Left lung (tissue), 14 donors: ENCODE results near the gene MAT2B. TPM values are rescaled to one million over a fixed set of nuclear protein-coding genes. Genes with fewer than 3 reads are reported as not detected.

Source experiments
- ATAC-seq: fragments of 200-7000 bp; cut with Tn5 transposase; one replicate; pipeline ENCODE4 v1.9.1; 2020; ENCODE audit warnings: moderate library complexity
- DNase-seq, 4 donors: peaks; one replicate each; pipeline ENCODE4 v3.0.0-alpha.2; 2013 to 2020
- H3K27ac ChIP-seq, 2 donors: fragments of 200-600 bp; sonication (generic) in 1 of 2; one replicate each; pipeline versions ENCODE4 v1.5.0 to v1.8.0; 2020 to 2021
- H3K27me3 ChIP-seq, 2 donors: fragments of 200-600 bp; sonication (generic) in 1 of 2; one replicate each; pipeline versions ENCODE4 v1.5.0 to v1.8.0; 2020 to 2021
- H3K36me3 ChIP-seq, 2 donors: fragments of 200-600 bp; sonication (generic) in 1 of 2; one replicate each; pipeline versions ENCODE4 v1.5.0 to v1.8.0; 2020 to 2021
- H3K4me1 ChIP-seq, 2 donors: fragments of 200-600 bp; one replicate each; pipeline ENCODE4 v1.8.0; 2021
- H3K4me3 ChIP-seq, 2 donors: fragments of 200-600 bp; sonication (generic) in 1 of 2; one replicate each; pipeline versions ENCODE4 v1.5.0 to v1.8.0; 2020 to 2021; ENCODE audit warnings: mild to moderate bottlenecking in 1 of 2
- H3K9me3 ChIP-seq, 2 donors: fragments of 200-600 bp; sonication (generic) in 1 of 2; one replicate each; pipeline versions ENCODE4 v1.5.0 to v1.8.0; 2020 to 2021
- intact Hi-C, 2 donors: fragments of 100-400 bp; cut with DNase I; formaldehyde crosslinking; loops; one replicate each; pipeline versions ENCODE4 v1.11.2 to v1.14.2; 2022
- long read RNA-seq, 12 donors: library from polyadenylated mRNA in 2 of 12; unstranded in 2 of 12; transcript quantifications; one replicate each; pipeline ENCODE4 v2.0.0 and lab custom pipeline, GENCODE V29; 2019 to 2026
- polyA plus RNA-seq, 6 donors: library from polyadenylated mRNA; unstranded; fragments of 120-200 nt; gene quantifications; one replicate each; pipeline ENCODE4 v1.2.1, GENCODE V29; 2013; ENCODE audit not compliant: insufficient read length in 6 of 6
- total RNA-seq, 2 donors: library from RNA; stranded (reverse); fragmentation: NEBNext Ultra II Directional; extraction: Animal tissue kit (Norgen Biotek cat#: 25700); gene quantifications; one replicate each; pipeline ENCODE4 v1.2.1, GENCODE V29; 2021
- TF ChIP-seq, protein P1 (sequence below), 2 donors: fragments of 200-600 bp; sonication (generic) in 1 of 2; IDR thresholded peaks; one replicate each; pipeline versions ENCODE4 v1.5.0 to v1.8.0; 2021; ENCODE audit warnings: antibody characterized with exemption in 2 of 2
- donor health status: DM: no; HTN: yes; CAD: no.
- donor health status: DM: no; HTN: no; CAD: no.

MAT2B gene
- 10 to 100 TPM; 51.8 to 61.1 TPM for total RNA-seq
- polyA plus RNA-seq, result 10 to 100 TPM; 78.1 to 98.0 (median 81.3) TPM
- long read RNA-seq, donor 1, transcript MAT2B-202 (7 exons, 2,103 nt), result major isoform, 32 of 52 reads
- long read RNA-seq, donor 1, transcript MAT2B-201 (7 exons, 2,226 nt), result minor isoform, 8 of 52 reads
- long read RNA-seq, donor 1, partial matches to known transcripts, result 10 of 52 reads
- long read RNA-seq, donor 1, other reads (novel, unspliced or antisense), result 0 of 52 reads
- long read RNA-seq, donor 2, transcript MAT2B-202 (7 exons, 2,103 nt), result major isoform, 26 of 39 reads
- long read RNA-seq, donor 2, transcript MAT2B-201 (7 exons, 2,226 nt), result minor isoform, 6 of 39 reads
- long read RNA-seq, donor 2, partial matches to known transcripts, result 5 of 39 reads
- long read RNA-seq, donor 2, other reads (novel, unspliced or antisense), result 0 of 39 reads
- long read RNA-seq, donor 3, transcript MAT2B-201 (7 exons, 2,226 nt), result minor isoform, 8 of 33 reads
- long read RNA-seq, donor 3, transcript MAT2B-202 (7 exons, 2,103 nt), result major isoform, 24 of 33 reads
- long read RNA-seq, donor 3, partial matches to known transcripts, result 0 of 33 reads
- long read RNA-seq, donor 3, other reads (novel, unspliced or antisense), result 0 of 33 reads
- long read RNA-seq, donor 4, transcript MAT2B-202 (7 exons, 2,103 nt), result major isoform, 17 of 29 reads
- long read RNA-seq, donor 4, transcript MAT2B-201 (7 exons, 2,226 nt), result minor isoform, 7 of 29 reads
- long read RNA-seq, donor 4, partial matches to known transcripts, result 1 of 29 reads
- long read RNA-seq, donor 4, other reads (novel, unspliced or antisense), result 4 of 29 reads
- long read RNA-seq, donor 5, transcript MAT2B-202 (7 exons, 2,103 nt), result major isoform, 32 of 36 reads
- long read RNA-seq, donor 5, partial matches to known transcripts, result 0 of 36 reads
- long read RNA-seq, donor 5, other reads (novel, unspliced or antisense), result 0 of 36 reads
- long read RNA-seq, donor 6, transcript MAT2B-201 (7 exons, 2,226 nt), result minor isoform, 15 of 108 reads
- long read RNA-seq, donor 6, transcript MAT2B-202 (7 exons, 2,103 nt), result major isoform, 24 of 108 reads
- long read RNA-seq, donor 6, partial matches to known transcripts, result 67 of 108 reads
- long read RNA-seq, donor 6, other reads (novel, unspliced or antisense), result 0 of 108 reads
- long read RNA-seq, donor 7, transcript MAT2B-202 (7 exons, 2,103 nt), result major isoform, 20 of 22 reads
- long read RNA-seq, donor 7, partial matches to known transcripts, result 0 of 22 reads
- long read RNA-seq, donor 7, other reads (novel, unspliced or antisense), result 0 of 22 reads
- long read RNA-seq, donor 8, transcript MAT2B-202 (7 exons, 2,103 nt), result major isoform, 25 of 28 reads
- long read RNA-seq, donor 8, partial matches to known transcripts, result 0 of 28 reads
- long read RNA-seq, donor 8, other reads (novel, unspliced or antisense), result 0 of 28 reads
- long read RNA-seq, donor 9, result 0 reads
- long read RNA-seq, donor 10, partial matches to known transcripts, result 1 of 10 reads
- long read RNA-seq, donor 10, other reads (novel, unspliced or antisense), result 1 of 10 reads
- long read RNA-seq, donor 11, transcript MAT2B-202 (7 exons, 2,103 nt), result major isoform, 21 of 29 reads
- long read RNA-seq, donor 11, partial matches to known transcripts, result 5 of 29 reads
- long read RNA-seq, donor 11, other reads (novel, unspliced or antisense), result 0 of 29 reads
- long read RNA-seq, donor 12, transcript MAT2B-201 (7 exons, 2,226 nt), result minor isoform, 5 of 31 reads
- long read RNA-seq, donor 12, transcript MAT2B-202 (7 exons, 2,103 nt), result major isoform, 23 of 31 reads
- long read RNA-seq, donor 12, partial matches to known transcripts, result 0 of 31 reads
- long read RNA-seq, donor 12, other reads (novel, unspliced or antisense), result 0 of 31 reads

DNA sequence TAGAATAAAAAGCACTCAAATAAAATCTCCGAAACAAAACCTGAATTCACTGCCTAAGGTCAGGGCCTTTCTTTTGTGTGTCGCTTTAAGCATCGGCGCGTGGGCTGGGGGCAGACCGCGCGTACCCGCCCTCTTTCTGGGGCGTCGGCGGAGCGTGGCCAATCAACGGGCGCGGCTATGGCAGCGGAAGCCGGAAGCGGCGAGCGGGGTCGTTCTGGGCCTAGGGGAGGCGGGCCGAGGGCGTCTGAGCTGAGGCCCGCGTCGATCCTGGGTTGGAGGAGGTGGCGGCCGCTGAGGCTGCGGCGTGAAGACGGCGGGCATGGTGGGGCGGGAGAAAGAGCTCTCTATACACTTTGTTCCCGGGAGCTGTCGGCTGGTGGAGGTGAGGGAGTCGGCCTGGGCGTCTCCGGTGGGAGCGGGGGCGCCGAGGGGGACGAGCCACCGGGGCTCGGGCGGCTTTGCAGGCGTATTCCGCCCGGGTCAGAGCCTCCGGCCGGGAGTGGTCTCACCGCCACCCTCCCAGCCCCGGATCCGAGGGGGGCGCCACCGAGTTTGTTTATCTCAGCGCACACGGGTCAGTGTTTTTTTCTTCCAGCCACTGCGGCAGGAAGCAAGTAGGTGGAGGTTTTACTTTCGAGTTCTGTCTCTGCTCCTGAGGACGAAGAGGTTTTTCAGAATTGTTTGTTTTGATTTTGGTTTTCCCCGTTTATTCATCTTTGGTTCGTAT is at the start of gene MAT2B:
Gene MAT2B (plus strand): TSS at position 252 of the 727 bp plus-strand sequence. CDS start 68 bp downstream, at position 320.
- peaks cover 10 to 55% of the 10 kb centered on the region in 2 donors for H3K4me1 ChIP-seq
- H3K9me3 ChIP-seq, result no peaks in the 10 kb centered on the region
- TF ChIP-seq, protein P1, sequence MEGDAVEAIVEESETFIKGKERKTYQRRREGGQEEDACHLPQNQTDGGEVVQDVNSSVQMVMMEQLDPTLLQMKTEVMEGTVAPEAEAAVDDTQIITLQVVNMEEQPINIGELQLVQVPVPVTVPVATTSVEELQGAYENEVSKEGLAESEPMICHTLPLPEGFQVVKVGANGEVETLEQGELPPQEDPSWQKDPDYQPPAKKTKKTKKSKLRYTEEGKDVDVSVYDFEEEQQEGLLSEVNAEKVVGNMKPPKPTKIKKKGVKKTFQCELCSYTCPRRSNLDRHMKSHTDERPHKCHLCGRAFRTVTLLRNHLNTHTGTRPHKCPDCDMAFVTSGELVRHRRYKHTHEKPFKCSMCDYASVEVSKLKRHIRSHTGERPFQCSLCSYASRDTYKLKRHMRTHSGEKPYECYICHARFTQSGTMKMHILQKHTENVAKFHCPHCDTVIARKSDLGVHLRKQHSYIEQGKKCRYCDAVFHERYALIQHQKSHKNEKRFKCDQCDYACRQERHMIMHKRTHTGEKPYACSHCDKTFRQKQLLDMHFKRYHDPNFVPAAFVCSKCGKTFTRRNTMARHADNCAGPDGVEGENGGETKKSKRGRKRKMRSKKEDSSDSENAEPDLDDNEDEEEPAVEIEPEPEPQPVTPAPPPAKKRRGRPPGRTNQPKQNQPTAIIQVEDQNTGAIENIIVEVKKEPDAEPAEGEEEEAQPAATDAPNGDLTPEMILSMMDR (IDR thresholded peaks at IDR 0.05), result no peak
- peak within 1 kb of the TSS; percentile 82 to 84 for H3K4me3 ChIP-seq
- ATAC-seq (peak; percentile 95), DNase-seq (peak; percentile 94 to 98 (median 97))
- peak within 1 kb of the TSS; percentile 98 to 99 for H3K27ac ChIP-seq
- no peaks in the 10 kb centered on the region for H3K36me3 ChIP-seq
- intact Hi-C loops, result no loop called here
- no peaks in the 10 kb centered on the region for H3K27me3 ChIP-seq

DNA sequence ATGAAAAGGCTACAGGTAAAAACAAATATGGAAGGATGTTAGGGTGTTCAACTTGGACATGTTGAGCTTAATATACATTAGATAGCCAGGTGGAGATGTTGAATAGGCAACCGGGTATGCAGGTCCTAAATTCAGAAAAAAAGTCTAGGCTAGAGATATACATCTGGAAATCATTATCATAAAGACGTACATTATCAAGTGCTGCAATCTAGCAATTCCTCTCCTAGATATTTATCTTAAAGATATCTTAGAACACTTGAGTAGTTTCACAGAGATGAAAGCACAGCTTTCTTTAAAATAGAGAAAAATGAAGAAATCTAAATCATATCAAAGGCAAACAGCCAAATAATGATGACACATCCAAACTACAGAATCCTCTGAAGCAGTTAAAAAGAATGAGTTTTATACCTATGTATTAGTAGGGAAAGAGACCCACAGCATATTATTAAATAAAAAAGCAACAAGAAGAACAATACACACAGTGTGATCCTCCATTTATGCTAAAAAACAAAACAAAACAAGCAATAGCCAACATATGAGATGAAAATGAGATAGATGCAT is 49.3 kb upstream of the MAT2B start:
- Histone ChIP-seq H3K9me3 (no peaks in the 10 kb centered on the region), H3K36me3 (peaks cover 0 to 30% of the 10 kb centered on the region in 2 donors), H3K27ac (no peak overlapping the region), H3K4me3 (no peak overlapping the region), H3K4me1 (peaks cover 6 to 24% of the 10 kb centered on the region in 2 donors), H3K27me3 (no peaks in the 10 kb centered on the region)
- TF ChIP-seq, protein P1 (IDR thresholded peaks at IDR 0.05), result no peak
- intact Hi-C loops, result no loop called here
- ATAC-seq, result no peak
- DNase-seq, result no peak

DNA sequence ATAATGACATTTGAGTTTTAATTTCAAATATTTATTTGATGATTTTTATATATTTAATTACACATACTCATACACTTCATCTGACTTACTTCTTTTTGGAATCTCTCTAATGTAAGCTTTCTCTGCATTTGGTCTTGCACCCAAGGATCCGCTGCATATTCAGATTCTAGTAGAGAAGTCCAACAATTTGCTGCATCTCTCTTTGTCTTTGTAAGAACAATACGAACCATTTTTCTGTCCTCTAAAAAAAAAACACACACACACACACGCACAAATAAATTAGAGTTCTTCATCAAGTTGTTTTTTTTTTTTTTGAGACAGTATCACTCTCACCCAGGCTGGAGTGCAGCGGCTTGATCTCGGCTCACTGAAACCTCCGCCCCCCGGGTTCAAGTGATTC is 48.6 kb upstream of the MAT2B start:
- Histone ChIP-seq H3K36me3 (peaks cover 0 to 24% of the 10 kb centered on the region in 2 donors), H3K27me3 (no peaks in the 10 kb centered on the region), H3K4me3 (no peak overlapping the region), H3K4me1 (peaks cover 6 to 30% of the 10 kb centered on the region in 2 donors), H3K27ac (no peak overlapping the region), H3K9me3 (no peaks in the 10 kb centered on the region)
- TF ChIP-seq, protein P1 (IDR thresholded peaks at IDR 0.05), result no peak
- ATAC-seq (no peak), DNase-seq (no peak)
- intact Hi-C loops, result no loop called here
